NCI-H2227 treated with DMSO at 0.1 percent for 48 hours (cell line): ENCODE measurements around the gene EYS.
"Not testable (repeated sequence)": the region's sequence is repeated elsewhere in the genome, so short reads cannot be mapped to it uniquely, and the experiment has no call there.

Experiments used
- DNase-seq: peaks from one replicate; lab custom pipeline; 2025; lab: John Stamatoyannopoulos, UW

Gene EYS

DNA sequence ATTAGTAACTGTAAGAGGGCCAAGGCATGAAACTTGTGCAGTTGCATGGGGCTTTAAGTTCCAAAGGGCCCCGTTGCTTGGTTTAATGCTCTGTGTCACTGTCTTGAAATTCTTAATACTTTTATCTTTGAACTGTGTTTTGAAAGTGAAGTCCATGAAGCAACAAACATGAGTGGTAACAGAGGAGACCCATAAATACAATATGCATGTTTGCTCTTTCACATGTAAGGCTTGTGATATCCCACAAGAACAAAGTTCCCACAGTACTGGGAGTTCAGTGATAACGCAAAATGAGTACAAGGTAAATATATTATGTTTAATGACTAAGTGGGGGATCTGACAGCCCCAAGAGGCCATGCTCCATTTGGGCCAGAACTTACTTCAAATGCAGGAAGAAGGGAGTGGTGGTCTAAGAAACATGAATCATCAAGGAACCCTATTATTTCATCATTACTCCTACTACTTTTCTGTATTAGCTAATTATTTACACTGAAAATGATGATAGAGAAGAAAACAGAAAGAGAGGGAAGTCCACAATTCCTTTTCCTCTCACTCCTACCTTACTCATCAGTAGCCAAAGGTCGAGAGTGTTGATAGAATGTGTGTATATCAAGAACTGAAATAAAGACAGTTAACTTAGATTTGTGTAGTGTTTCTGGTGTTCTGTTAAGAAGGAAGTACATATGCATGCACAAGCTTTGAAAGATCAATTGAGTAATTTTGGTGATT lies 1914.1 kb downstream of the EYS start:
- DNase-seq: no peak

DNA sequence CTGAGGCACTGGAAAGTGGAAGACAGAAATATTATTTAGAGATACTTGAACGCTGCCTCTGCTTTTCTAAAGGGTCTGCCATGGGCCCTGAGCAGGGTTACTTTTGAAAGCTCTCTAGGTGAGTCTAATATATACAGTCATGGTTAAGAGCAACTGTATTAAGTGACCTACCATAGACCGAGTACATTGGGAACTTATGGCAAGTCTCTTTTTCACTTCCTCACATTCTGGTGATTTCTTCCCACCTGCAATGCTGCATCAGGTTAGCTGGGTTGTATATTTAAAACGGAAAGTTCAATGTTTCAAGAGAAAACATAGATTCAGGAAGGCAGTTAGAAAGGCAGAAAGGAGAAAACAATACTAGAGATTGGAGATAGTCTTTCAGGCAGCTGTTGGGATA lies 1916.7 kb downstream of the EYS start:
- DNase-seq: no peak

DNA sequence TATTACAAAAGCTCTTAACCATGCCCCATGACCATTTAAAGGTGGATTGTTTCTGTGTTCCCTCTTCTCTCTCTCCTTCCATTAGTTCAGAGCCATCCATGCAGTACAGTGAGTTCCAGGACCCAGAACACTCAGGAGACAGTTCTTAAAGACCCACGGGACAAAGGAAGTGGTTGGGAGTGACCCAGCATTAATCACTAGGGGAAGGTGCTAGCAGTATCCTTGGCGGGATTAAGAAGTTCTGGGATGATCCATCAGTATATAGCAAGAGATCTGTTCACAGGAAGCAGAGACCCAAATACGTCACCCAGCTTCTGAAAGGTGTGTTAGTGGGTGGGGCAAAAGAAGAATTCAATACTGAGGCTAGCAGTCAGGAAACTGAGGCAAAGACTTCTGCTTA lies 1917.3 kb downstream of the EYS start:
- no peak for DNase-seq

DNA sequence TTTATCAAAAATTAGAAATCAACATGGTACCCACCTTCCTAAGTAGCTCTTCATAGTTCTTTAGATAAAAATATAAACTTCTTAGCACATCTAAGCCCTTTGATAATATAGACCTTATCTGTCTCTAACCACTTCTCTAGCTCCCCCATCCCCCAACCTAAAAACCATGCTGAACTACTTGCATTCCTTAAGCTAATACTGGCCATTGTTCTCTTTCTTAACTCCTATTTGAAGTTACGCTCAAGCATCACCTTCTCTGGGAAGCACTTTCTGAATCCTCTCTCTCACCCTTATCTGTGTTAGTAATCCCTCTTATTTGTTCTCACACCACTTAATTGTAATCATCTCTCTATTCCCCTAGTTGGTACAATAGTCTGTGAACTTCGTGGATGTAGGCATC lies 1918.5 kb downstream of the EYS start:
- DNase-seq: no peak

DNA sequence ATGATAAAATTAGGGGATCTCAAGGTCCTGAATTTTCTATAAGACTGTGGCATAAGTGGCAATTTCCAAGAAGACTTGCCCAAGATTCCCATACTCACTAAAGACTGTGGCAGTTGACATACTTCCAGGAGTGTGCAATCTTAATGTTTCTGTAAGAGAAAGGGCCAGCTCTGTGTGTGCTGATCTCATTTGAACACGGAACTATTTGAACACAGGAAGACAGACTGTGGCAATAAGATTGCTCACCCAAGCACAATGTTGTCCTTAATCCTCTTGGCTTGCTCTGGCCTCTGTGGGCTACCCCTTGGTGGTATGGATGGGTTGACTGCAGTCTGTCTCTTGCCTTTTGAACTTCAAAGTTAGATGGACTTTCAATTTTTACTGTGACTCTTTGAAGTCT lies 1920.0 kb downstream of the EYS start:
- no peak for DNase-seq

DNA sequence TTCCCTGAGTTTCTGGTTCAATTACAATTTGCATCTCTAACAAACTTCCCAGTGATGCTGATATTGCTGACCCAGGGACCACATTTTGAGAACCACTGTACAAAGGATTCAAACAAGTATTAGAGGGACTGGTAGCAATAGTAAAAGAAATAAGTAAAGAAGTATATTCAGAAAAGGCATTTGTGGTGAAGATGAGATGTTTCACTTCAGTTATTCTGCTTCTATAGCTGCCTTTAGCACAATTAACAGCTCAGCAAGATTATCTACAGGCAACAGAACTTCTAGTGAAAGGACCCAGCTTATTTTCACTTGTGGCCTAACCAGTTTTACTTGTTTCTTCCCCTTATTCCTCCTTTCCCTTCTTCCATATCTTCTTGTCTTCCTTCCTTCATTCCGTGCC lies 1922.0 kb downstream of the EYS start:
- no peak for DNase-seq

DNA sequence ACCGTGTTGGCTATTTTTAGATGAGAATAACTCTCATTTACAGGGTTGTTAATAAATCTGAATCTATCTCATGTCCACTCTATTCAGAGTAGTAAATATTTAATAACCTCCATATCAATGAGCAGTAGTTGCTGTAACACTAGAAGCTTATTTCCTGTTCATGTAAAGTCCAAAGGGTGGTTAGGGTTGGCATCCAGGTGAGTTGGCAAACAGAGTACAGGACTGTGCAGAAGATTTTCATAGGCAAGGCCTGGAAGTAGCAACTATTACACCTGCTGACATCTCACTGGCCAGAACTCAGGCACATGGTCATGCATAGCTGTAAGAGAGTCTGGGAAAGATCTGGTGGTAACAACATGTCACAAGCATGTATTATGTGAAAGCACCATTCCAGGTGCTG lies 1923.9 kb downstream of the EYS start:
- DNase-seq: no peak

DNA sequence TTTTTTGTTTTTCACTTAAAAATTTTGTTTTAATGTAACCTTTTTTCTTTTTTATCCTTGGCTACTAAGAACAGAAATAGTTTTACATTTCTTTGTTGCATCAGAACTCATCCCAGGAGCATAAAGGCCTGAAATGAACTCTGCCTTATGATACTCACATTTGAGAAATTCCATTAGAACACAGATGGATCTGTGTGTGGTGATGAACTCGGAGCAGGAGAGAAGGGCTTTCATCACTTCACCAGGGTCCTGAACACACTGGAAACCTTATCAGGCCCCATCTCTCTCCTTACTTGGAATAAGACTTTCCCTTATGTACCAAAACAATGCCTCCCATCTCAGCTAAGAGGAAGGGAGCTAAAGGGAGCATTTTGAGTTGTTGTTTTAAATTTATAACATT lies 1932.1 kb downstream of the EYS start:
- no peak for DNase-seq

DNA sequence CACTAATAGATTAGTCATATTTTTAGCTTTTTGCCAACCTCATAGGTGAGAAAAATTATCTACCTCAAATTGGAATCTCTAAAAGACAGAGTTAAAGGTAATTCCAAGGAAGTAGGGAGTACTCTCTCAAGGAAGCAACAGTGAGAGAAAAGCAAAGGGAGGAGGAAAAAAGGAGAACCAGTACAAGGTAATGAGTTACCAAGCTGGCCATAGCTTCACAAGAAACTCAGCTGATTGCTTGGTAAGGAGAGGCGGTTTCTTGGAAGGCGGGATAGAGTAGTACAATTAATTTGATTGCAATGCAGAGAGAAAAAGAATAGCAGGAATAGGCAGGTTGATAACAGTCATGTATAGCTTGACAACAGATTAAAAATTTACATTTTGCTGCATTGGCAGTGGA lies 1933.8 kb downstream of the EYS start:
- no peak for DNase-seq

DNA sequence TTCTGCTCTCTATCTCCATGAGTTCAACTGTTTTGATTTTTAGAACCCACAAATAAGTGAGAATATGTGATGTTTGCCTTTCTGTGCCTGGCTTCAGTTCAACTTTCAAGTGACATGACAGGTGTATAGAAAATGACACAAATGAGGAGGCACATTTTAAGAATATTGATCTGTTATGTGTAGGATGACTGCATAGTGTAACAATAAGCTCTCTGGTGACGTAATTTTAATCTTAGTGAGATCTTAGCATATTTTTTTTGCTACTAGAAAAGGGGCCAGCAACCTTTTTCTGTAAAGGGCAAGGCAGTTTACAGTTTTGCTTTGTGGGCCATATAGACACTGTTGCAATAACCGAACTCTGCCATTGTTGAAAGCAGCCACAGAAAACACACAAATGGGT lies 1941.2 kb downstream of the EYS start:
- no peak for DNase-seq

DNA sequence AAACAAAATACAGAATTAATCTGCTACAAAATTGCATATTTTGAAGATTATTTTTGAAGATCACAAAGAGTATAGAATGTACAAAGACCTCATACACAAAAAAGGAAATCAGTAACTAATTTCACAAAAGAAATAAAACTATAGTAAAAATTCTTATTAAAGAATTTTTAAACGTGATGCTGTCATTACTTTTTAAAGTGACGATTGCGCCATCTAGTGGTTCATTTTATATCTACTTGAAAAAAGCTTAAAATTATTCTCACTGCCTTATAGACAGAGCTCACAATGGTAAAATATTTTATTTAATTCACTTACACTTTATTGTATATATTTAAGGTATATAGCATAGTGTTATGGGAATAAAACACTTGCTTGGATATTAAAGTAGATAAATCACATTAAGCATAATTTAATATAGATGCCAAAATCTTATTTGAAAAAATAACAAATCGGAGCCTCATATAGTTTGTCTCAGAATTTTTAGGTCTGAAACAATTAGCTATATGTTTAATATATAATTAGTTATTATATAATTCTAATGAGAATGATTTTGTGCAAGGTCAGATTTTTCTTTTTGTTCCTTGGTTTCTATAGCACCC lies 1942.6 kb downstream of the EYS start:
- peak; percentile 4 for DNase-seq

DNA sequence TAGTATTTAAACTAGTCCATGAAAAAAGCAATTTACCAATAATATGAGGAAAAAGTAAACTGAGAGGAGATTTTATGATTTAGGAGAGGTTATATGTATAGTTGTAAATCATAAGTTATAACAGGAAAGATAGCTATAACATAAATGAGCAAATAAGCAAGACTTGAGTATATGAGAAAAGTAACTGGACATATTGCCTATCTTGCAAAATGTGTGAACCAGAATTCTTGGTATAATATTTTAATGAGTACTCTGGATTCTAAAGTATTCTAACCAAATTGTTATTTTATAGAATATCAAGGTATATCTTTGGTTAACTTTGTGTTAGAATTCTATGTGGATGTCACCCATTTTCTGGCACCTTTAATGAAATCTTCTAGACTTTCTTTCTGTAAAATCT lies 1946.8 kb downstream of the EYS start:
- no peak for DNase-seq

DNA sequence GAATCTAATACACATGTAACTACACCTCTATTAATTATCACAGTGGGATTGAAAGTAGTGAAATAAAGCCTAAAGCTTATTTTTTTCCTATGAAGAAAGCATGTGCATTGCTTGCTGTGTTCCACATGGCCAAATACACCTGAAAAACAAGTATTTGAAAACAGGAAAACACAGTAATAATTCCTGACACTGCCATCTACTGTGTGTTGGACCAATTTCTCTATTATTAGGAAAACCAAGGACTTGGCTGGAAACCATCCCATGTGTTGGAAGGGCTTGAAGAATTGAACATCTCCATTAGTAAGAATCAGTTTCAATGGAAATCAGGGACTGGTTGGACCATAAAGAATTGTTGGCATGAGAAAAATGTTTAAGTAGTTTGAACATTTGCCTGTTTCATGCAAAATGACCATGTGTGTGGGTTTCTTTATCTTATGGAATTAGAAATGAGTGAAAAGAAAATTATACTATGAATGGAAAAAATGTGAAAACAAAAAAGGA lies 1947.4 kb downstream of the EYS start:
- no peak for DNase-seq

DNA sequence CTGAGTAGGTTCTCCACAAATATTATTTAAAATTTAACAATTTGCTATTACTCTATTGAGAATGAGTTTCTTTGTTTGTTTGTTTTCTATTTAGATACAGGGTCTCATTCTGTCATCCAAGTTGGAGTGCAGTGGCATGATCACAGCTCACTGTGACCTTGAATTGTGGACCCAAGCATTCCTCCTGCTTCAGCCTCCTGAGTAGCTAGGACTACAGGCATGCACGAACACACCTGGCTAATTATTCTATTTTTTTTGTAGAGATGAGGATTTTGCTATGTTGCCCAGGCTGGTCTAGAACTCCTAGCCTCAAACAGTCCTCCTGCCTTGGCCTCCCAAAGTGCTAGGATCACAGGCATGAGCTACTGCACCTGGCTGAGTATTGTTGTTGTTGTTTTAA lies 1949.2 kb downstream of the EYS start:
- DNase-seq: no peak

DNA sequence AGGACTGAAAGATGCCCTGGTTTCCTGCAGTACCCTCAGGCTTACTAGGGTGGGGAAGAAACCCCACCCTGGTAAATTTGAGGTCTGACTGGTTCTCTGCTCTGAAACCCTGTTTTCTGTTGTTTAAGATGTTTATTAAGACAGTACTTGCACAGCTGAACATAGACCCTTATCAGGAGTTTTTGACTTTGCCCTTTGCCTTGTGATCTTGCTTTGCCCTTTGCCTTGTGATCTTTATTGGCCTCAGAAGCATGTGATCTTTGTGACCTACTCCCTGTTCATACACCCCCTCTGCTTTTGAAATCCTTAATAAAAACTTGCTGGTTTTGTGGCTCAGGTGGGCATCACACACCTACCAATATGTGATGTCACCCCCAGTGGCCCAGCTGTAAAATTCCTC lies 1949.8 kb downstream of the EYS start:
- not testable (repeated sequence) for DNase-seq

DNA sequence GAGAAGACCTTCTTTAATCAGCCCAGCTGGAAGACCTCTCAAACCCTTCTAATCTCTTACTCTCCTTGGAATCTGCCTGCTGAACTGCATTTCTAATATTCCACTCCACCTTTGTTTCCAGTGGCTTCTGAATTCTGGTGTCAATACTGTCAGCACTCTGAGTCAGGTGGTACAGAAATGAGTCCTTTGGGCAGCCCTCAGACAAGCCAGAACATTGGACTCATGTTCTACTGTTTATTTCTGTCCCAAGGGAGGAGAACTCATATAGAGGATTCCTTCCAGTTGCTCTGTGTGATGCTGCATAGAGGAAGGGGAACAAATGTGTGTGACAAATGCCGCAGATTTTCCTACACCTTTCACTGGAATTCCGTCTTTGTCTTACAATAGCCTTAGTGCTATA lies 1956.6 kb downstream of the EYS start:
- DNase-seq: no peak

DNA sequence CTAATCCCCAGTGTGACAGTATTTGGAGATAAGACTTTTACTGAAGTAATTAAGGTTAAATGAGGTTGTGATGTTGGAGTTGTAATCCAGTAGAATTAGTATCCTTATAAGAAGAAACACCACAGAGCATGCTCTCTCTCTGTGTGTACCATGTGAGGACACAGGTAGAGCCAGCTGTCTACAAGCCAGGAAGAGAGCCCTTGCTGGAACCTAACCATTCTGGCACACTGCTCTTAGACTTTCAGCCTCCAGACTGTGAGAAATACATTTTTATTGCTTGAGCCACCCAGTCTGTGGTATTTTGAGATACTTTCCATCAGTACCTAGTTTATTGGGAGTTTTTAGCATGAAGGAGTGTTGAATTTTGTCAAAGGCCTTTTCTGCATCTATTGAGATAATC lies 1961.2 kb downstream of the EYS start:
- DNase-seq: no peak

DNA sequence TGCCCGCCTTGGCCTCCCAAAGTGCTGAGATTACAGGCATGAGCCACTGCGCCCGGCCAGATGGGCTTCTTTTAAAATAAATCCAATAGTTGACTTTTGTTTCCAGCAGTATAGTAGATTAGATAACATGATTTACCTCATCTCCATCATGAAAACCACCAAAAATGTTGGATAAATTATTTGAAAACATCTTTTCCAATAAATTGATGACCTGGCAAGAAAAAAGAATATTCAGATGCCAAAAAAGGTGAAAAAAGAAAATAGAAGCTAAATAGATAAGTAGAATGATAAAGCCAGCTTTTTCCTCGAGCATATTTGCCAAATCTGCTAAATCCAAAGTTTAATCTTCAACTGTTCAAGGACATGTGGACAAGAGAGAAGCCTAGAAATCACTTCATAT lies 1962.2 kb downstream of the EYS start:
- DNase-seq: no peak

DNA sequence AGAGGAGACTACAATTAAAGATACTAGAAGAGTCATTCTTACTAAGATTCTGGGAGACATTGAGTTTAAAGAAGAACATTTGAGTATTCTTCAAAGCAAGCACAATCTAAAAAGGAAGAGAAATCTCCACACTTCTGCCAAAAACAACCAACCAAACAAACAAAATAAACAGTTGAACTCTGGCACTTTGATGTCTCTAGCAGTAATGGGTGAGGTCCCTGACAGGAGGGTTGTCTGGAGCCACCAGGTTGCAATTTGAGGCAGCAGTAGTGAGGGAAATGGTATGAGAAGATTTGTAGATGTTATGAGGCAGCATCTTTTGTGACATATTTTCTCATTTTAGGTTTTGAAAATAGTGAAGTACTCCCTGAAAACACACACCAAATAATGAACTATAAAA lies 1963.3 kb downstream of the EYS start:
- DNase-seq: no peak

DNA sequence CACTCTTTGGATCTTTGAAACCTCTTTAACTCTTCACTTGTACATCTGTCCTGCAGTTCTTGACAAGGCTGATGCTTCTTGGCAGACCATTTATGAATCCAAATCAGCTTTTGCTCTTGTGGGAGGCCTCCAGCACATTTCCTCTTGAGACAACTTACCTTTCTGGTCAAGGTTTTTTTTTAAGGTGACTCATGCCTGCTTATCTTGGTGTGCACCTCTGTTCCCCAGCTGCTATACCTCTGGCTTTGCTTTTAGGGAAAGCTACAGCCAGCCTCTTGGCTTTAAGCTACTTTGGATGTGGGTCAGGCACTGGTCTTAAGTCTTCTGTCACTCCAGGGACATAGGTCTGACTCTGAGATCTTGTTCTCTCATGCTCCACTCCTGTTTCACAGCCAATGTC lies 1965.0 kb downstream of the EYS start:
- DNase-seq: no peak

DNA sequence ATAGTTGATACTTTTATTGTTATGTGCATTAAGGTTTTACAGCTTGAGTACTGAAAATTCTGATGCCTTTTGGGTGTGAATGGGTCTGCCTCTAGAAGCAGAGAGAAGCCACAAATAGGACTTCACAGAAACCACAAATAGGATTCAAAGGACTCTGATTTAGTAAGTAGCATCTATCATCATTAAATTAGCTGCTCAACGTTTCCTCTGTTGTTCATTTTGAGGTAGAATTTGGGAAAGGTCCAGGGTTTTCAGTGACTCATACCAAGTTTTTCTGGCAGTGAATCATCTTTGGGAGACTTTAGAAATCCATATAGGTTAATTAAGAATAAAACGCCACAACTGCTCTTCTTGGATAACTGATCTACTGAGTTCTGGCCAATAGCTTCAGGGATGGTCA lies 1966.3 kb downstream of the EYS start:
- no peak for DNase-seq

DNA sequence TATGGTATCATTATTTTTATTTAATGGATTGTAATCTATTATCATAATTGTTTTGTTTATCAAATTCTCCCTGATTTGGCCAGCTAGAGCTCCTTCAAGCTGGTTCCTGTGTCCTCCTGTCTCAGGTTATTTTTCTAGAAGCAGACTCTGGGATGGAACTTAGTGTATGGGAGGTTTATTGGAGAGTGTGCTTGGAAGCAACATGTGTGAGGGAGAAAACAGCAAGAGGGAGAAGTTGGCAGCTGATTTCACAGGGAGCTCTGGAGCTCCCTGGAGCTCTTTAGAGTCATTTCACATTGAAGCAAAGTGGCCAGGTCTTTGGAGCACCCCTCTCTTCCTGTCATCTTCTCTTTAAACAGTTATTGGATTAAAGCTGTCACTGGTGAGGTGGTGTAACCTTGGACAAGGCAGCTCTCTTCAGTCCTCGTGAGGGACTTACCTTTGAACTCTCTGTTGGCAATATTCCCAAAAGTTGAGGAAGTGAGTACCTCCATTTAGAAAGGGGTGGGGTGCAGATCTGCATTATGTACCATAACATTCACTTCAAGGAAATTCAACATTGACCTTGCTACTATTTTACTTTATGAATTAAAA lies 1967.8 kb downstream of the EYS start:
- DNase-seq: no peak

DNA sequence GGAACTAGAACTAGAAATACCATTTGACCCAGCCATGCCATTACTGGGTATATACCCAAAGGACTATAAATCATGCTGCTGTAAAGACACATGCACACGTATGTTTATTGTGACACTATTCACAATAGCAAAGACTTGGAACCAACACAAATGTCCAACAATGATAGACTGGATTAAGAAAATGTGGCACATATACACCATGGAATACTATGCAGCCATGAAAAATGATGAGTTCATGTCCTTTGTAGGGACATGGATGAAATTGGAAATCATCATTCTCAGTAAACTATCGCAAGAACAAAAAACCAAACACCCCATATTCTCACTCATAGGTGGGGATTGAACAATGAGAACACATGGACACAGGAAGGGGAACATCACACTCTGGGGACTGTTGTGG lies 1968.8 kb downstream of the EYS start:
- DNase-seq: not testable (repeated sequence)

DNA sequence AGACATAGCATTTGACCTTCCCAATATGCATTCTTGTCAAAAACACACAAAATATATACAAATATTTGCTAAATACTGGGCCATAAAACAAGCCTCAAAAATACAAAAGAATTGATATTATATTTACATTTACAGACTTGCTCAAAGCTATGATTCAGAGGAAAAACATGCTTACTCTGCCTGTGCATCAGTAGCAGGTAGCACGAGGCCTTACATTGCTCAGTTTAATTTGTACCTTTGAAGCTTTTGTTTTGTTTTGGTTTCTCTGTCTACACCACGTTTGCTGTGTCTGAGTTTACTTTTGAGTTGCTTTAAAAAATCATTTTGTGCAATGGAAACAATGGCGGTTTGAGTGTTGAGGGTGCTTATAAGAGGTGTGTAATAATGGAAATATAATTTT lies 1972.1 kb downstream of the EYS start:
- DNase-seq: no peak
